ENCODE measurements around the gene USP38. TPM values are rescaled to one million over a fixed set of nuclear protein-coding genes. Genes with fewer than 3 reads are reported as not detected.
"Not testable (repeated sequence)": the region's sequence is repeated elsewhere in the genome, so short reads cannot be mapped to it uniquely, and the experiment has no call there.

USP38 gene, protein sequence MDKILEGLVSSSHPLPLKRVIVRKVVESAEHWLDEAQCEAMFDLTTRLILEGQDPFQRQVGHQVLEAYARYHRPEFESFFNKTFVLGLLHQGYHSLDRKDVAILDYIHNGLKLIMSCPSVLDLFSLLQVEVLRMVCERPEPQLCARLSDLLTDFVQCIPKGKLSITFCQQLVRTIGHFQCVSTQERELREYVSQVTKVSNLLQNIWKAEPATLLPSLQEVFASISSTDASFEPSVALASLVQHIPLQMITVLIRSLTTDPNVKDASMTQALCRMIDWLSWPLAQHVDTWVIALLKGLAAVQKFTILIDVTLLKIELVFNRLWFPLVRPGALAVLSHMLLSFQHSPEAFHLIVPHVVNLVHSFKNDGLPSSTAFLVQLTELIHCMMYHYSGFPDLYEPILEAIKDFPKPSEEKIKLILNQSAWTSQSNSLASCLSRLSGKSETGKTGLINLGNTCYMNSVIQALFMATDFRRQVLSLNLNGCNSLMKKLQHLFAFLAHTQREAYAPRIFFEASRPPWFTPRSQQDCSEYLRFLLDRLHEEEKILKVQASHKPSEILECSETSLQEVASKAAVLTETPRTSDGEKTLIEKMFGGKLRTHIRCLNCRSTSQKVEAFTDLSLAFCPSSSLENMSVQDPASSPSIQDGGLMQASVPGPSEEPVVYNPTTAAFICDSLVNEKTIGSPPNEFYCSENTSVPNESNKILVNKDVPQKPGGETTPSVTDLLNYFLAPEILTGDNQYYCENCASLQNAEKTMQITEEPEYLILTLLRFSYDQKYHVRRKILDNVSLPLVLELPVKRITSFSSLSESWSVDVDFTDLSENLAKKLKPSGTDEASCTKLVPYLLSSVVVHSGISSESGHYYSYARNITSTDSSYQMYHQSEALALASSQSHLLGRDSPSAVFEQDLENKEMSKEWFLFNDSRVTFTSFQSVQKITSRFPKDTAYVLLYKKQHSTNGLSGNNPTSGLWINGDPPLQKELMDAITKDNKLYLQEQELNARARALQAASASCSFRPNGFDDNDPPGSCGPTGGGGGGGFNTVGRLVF
- total RNA-seq, result 10 to 100 TPM; 27.0 to 37.3 TPM
- 97.6 to 136 reads per million in 2 donors for total RNA-seq

DNA sequence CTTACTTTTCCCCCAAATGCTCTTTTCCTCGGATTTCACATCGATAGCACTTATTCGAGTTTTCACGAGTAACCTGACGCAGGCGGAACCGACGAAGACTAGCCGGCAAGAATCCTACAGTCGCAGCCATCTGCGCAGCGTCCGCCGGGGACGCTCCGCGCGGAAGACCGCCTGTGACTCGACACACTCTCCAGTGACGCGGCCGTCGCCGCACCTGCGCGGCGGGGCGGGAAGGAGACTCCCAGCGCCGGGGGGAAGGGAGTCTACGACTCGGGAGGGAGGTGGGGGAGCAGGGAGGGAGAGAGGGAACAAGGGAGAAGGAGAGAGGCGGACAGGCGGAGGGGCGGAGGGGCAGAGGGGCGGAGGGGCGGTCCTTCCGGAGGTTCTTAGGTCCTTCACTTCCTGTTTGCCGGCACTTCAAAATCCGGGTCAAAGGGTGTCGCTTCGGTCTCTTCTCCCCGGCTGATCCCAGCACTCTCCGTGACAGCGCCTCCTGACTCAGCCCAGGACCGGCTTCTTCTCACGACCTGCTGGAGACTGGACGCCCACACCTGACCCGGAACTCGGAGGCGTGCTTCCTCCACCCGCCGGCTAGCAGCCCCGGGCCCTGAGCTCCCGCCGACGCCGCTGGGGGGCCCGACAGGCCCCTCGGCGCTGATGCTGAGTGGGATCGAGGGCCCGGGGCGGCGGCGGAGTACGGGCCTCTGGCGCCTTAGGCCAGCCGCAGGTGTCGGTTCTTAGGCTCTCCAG is at the start of gene USP38:
Gene USP38, plus strand, starts transcription at position 415 of the 750 bp plus-strand sequence. CDS start 534 bp downstream, outside the sequence.
- Mint-ChIP-seq H3K27ac (peak within 1 kb of the TSS; percentile 98), H3K36me3 (ENCODE audit: low read depth) (peaks cover 10% of the 10 kb centered on the region), H3K4me1 (peaks cover 49% of the 10 kb centered on the region), H3K4me3 (peak within 1 kb of the TSS; percentile 98), H3K27me3 (no peaks in the 10 kb centered on the region)
- no peaks in the 10 kb centered on the region for H3K9me3 ChIP-seq (ENCODE audit: control insufficient read depth, low read length, poor library complexity, severe bottlenecking)
- peak; percentile 87 for ATAC-seq
- DNase-seq, result peak; percentile 68 to 81 (median 75)

- H3K4me1 Mint-ChIP-seq, result no peaks in the 10 kb centered on the region
- H3K4me3 Mint-ChIP-seq, result no peak overlapping the region
- DNase-seq, result no peak
- H3K9me3 ChIP-seq (ENCODE audit: control insufficient read depth, low read length, poor library complexity, severe bottlenecking), result no peaks in the 10 kb centered on the region
- ATAC-seq, result no peak
- H3K27me3 Mint-ChIP-seq, result peaks cover 5% of the 10 kb centered on the region
- H3K27ac Mint-ChIP-seq, result no peak overlapping the region
- no peaks in the 10 kb centered on the region for H3K36me3 Mint-ChIP-seq (ENCODE audit: low read depth)
These were observed 49.4 kb upstream of the USP38 start for GRCh38 chr4:143135358-143135757.

- DNase-seq (no peak), ATAC-seq (no peak)
- Mint-ChIP-seq H3K27me3 (peaks cover 5% of the 10 kb centered on the region), H3K36me3 (ENCODE audit: low read depth) (no peaks in the 10 kb centered on the region), H3K4me1 (no peaks in the 10 kb centered on the region), H3K27ac (no peak overlapping the region), H3K4me3 (no peak overlapping the region)
- H3K9me3 ChIP-seq (ENCODE audit: control insufficient read depth, low read length, poor library complexity, severe bottlenecking), result peaks cover 3% of the 10 kb centered on the region
These were observed 44.0 kb upstream of the USP38 start for GRCh38 chr4:143140696-143141095.

DNA sequence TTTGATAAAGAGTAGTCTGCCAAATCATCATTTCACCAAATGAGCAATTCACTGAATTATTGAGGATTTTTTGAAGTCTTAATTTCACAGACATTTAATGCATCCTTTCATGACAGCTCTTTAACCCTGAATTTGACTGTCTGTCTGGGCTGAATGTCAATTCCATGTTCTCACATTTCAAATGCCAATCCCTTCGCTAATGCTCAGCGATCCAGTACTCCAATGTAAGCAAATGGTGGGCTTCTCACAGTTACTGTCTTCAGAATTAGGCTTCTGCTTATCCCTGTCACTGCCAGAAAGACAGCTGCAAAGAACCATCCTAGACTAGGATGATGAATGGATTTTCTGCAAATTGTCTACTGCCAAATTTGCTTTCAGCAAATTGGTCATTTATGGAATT is 36.2 kb upstream of the USP38 start:
- H3K36me3 Mint-ChIP-seq (ENCODE audit: low read depth), result no peaks in the 10 kb centered on the region
- DNase-seq (no peak), ATAC-seq (no peak)
- H3K4me3 Mint-ChIP-seq, result no peak overlapping the region
- no peak overlapping the region for H3K27ac Mint-ChIP-seq
- no peaks in the 10 kb centered on the region for H3K4me1 Mint-ChIP-seq
- H3K27me3 Mint-ChIP-seq, result no peaks in the 10 kb centered on the region
- H3K9me3 ChIP-seq (ENCODE audit: control insufficient read depth, low read length, poor library complexity, severe bottlenecking), result peaks cover 2% of the 10 kb centered on the region

GRCh38 chr4:143156853-143157252 is 27.9 kb upstream of the USP38 start:
- DNase-seq (no peak), ATAC-seq (no peak)
- Mint-ChIP-seq H3K27ac (no peak overlapping the region), H3K36me3 (ENCODE audit: low read depth) (no peaks in the 10 kb centered on the region), H3K27me3 (no peaks in the 10 kb centered on the region), H3K4me3 (no peak overlapping the region), H3K4me1 (no peaks in the 10 kb centered on the region)
- no peaks in the 10 kb centered on the region for H3K9me3 ChIP-seq (ENCODE audit: control insufficient read depth, low read length, poor library complexity, severe bottlenecking)

GRCh38 chr4:143163614-143164013 is 21.1 kb upstream of the USP38 start:
- no peak for ATAC-seq
- no peak overlapping the region for H3K4me3 Mint-ChIP-seq
- no peaks in the 10 kb centered on the region for H3K9me3 ChIP-seq (ENCODE audit: control insufficient read depth, low read length, poor library complexity, severe bottlenecking)
- no peaks in the 10 kb centered on the region for H3K4me1 Mint-ChIP-seq
- no peak for DNase-seq
- no peaks in the 10 kb centered on the region for H3K27me3 Mint-ChIP-seq
- H3K36me3 Mint-ChIP-seq (ENCODE audit: low read depth), result no peaks in the 10 kb centered on the region
- no peak overlapping the region for H3K27ac Mint-ChIP-seq

DNA sequence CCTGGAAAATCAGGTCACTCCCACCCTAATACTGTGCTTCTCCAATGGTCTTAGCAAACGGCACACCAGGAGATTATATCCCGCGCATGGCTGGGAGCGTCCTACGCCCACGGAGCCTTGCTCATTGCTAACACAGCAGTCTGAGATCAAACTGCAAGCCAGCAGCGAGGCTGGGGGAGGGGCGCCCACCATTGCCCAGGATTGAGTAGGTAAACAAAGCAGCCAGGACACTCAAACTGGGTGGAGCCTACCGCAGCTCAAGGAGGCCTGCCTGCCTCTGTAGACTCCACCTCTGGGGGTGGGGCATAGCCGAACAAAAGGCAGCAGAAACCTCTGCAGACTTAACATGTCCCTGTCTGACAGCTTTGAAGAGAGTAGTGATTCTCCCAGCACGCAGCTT is 18.0 kb upstream of the USP38 start:
- H3K27me3 Mint-ChIP-seq; ATAC-seq; H3K9me3 ChIP-seq (ENCODE audit: control insufficient read depth, low read length, poor library complexity, severe bottlenecking); H3K4me3 Mint-ChIP-seq; H3K27ac Mint-ChIP-seq; DNase-seq; H3K36me3 Mint-ChIP-seq (ENCODE audit: low read depth); H3K4me1 Mint-ChIP-seq: not testable (repeated sequence)

- H3K4me1 Mint-ChIP-seq, result peaks cover 12% of the 10 kb centered on the region
- no peak overlapping the region for H3K4me3 Mint-ChIP-seq
- H3K27ac Mint-ChIP-seq, result no peak overlapping the region
- no peaks in the 10 kb centered on the region for H3K27me3 Mint-ChIP-seq
- no peaks in the 10 kb centered on the region for H3K9me3 ChIP-seq (ENCODE audit: control insufficient read depth, low read length, poor library complexity, severe bottlenecking)
- ATAC-seq (no peak), DNase-seq (no peak)
- no peaks in the 10 kb centered on the region for H3K36me3 Mint-ChIP-seq (ENCODE audit: low read depth)
These were observed 5.8 kb upstream of the USP38 start for GRCh38 chr4:143178923-143179322.

DNA sequence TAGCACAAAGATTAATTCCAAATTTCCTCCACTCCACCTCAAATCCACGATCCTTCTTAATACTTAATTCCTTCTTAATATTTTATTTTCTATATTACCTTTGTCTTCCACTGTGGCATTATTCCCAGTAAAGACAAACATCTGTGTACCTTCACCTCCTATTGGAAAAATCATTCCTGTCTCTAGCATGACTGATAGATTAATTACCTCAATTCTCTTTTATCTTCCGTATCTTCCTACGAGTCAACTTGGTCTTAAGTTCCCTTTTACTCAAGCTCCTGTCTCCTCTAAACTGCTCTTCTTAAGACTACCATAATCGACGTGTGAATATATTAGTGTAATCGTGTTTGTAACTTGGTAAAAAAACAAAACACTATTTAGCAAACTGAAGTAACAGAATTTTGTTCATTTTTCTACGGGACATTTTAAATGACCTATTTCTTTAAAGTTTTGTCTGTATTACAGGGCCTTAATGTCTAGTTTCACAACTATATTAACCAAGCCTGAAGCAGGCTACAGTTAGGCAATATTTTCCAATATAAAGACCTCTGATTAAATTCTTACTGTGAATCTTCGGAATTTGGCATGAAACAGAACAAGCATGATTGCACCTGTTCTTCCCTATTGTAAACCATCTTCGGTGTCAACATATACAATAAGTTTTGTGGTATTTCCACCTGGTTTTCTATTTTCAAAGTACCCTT is 1.1 kb upstream of the USP38 start:
- peak overlapping the region; percentile 98 for H3K4me3 Mint-ChIP-seq
- no peak for DNase-seq
- H3K27me3 Mint-ChIP-seq, result no peaks in the 10 kb centered on the region
- peaks cover 40% of the 10 kb centered on the region for H3K4me1 Mint-ChIP-seq
- H3K36me3 Mint-ChIP-seq (ENCODE audit: low read depth), result peaks cover 5% of the 10 kb centered on the region
- ATAC-seq, result no peak
- H3K9me3 ChIP-seq (ENCODE audit: control insufficient read depth, low read length, poor library complexity, severe bottlenecking), result no peaks in the 10 kb centered on the region
- peak overlapping the region; percentile 98 for H3K27ac Mint-ChIP-seq

DNA sequence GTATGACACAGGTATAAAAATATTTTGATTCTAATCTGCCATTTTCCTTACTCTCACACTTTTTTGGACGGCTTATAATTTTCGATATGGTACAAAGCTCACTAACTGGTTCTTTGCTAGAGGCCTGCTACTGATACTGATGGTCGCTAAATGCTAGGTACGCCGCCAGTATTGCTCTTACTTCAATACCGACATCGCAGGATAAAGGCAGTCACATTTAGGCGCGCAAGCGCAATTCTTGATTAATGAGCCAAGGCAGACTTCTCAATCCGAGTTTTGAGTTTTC is 557 bp upstream of the USP38 start:
- no peaks in the 10 kb centered on the region for H3K9me3 ChIP-seq (ENCODE audit: control insufficient read depth, low read length, poor library complexity, severe bottlenecking)
- Mint-ChIP-seq H3K4me1 (peaks cover 44% of the 10 kb centered on the region), H3K36me3 (ENCODE audit: low read depth) (peaks cover 7% of the 10 kb centered on the region), H3K27me3 (no peaks in the 10 kb centered on the region), H3K27ac (peak overlapping the region; percentile 98), H3K4me3 (peak overlapping the region; percentile 98)
- no peak for DNase-seq
- ATAC-seq, result peak; percentile 49

DNA sequence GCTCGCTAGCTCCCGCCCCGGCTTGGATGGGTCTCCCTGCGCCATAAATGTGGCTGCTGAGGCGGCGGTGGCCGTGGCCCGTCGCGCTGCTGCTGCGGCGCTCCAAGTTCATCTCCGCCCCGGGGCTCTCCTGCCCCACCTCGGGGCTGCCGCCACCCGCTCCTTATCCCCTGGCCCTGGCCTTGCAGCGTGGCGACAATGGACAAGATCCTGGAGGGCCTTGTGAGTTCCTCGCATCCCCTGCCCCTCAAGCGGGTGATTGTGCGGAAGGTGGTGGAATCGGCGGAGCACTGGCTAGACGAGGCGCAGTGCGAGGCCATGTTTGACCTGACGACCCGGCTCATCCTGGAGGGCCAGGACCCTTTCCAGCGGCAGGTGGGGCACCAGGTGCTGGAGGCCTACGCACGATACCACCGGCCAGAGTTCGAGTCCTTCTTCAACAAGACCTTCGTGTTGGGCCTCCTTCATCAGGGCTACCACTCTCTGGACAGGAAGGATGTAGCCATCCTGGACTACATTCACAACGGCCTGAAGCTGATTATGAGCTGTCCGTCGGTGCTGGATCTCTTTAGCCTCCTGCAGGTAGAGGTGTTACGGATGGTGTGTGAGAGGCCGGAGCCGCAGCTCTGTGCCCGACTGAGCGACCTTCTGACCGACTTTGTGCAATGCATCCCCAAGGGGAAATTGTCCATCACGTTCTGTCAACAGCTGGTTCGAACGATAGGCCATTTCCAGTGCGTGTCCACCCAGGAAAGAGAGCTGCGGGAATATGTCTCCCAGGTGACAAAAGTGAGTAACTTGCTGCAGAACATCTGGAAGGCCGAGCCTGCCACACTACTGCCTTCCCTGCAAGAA is 763 bp downstream of the USP38 start:
- Mint-ChIP-seq H3K27ac (peak overlapping the region; percentile 98), H3K4me3 (peak overlapping the region; percentile 98), H3K36me3 (ENCODE audit: low read depth) (peaks cover 12% of the 10 kb centered on the region), H3K4me1 (peaks cover 56% of the 10 kb centered on the region), H3K27me3 (no peaks in the 10 kb centered on the region)
- DNase-seq (peak in 1 of 3 donors; percentile 9), ATAC-seq (peak; percentile 1)
- H3K9me3 ChIP-seq (ENCODE audit: control insufficient read depth, low read length, poor library complexity, severe bottlenecking), result no peaks in the 10 kb centered on the region

DNA sequence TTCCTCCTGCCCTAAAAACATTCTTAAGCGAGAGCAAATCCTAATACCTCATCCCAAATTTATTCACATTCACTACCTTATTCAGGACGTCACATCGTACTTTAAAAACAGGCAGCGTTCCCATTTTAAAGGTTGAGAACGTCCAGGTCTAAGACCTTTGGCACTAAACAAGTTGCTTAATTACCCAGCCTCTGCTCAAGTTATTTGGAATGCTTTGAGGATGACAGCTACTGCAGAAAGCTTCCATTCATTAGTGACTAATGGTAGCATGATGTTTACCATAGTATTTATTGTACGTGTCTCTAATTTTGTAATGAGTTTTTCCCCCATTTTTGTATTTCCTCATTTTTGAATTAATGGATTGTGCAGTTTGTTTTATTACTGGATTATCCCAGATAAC is 1.5 kb downstream of the USP38 start:
- DNase-seq (no peak), ATAC-seq (no peak)
- H3K27me3 Mint-ChIP-seq, result no peaks in the 10 kb centered on the region
- H3K9me3 ChIP-seq (ENCODE audit: control insufficient read depth, low read length, poor library complexity, severe bottlenecking), result no peaks in the 10 kb centered on the region
- H3K36me3 Mint-ChIP-seq (ENCODE audit: low read depth), result peaks cover 12% of the 10 kb centered on the region
- H3K4me3 Mint-ChIP-seq, result peak overlapping the region; percentile 98
- H3K4me1 Mint-ChIP-seq, result peaks cover 58% of the 10 kb centered on the region
- peak overlapping the region; percentile 98 for H3K27ac Mint-ChIP-seq
